Ovary (tissue), 3 donors: ENCODE data around the gene C19orf47.

Experiments
- EP300 ChIP-seq: sonication (generic); formaldehyde crosslinking; IDR thresholded peaks from one replicate; pipeline ENCODE4 v1.6.1; 2017; ENCODE audit warnings: antibody characterized with exemption
- POLR2A ChIP-seq: fragments of 450-650 bp; IDR thresholded peaks from one replicate; pipeline ENCODE4 v1.6.1; 2017; ENCODE audit warnings: antibody characterized with exemption, mild to moderate bottlenecking, moderate library complexity
- TF ChIP-seq, protein P1 (sequence below), 3 donors: fragments of 450-650 bp in 2 of 3; fragments of 200-600 bp in 1 of 3; IDR thresholded peaks; one replicate each; pipeline versions ENCODE4 v1.5.1 to v1.8.0; 2016 to 2022; ENCODE audit warnings: antibody characterized with exemption in 3 of 3, mild to moderate bottlenecking in 1 of 3
- donor health status: DM: no; HTN: no; CAD: no.

GRCh38 chr19:40387155-40387554 is 39.0 kb upstream of the C19orf47 start:
- TF ChIP-seq EP300 (no peak), POLR2A (no peak)
- TF ChIP-seq, protein P1, sequence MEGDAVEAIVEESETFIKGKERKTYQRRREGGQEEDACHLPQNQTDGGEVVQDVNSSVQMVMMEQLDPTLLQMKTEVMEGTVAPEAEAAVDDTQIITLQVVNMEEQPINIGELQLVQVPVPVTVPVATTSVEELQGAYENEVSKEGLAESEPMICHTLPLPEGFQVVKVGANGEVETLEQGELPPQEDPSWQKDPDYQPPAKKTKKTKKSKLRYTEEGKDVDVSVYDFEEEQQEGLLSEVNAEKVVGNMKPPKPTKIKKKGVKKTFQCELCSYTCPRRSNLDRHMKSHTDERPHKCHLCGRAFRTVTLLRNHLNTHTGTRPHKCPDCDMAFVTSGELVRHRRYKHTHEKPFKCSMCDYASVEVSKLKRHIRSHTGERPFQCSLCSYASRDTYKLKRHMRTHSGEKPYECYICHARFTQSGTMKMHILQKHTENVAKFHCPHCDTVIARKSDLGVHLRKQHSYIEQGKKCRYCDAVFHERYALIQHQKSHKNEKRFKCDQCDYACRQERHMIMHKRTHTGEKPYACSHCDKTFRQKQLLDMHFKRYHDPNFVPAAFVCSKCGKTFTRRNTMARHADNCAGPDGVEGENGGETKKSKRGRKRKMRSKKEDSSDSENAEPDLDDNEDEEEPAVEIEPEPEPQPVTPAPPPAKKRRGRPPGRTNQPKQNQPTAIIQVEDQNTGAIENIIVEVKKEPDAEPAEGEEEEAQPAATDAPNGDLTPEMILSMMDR (IDR thresholded peaks at IDR 0.05): no peak
